Calu3 (cell line): ENCODE measurements around the gene LGALS16. TPM values are rescaled to one million over a fixed set of nuclear protein-coding genes. Genes with fewer than 3 reads are reported as not detected.

Source experiments
- BruUV-seq: library from RNA; stranded (reverse); fragments of 400-500 nt; replicated peaks from 2 replicates; lab custom pipeline; 2021; lab: Mats Ljungman, UMichigan
- CTCF ChIA-PET: fragments of 300-600 bp; sonication (Branson Sonifier 250); formaldehyde crosslinking; loops from one replicate; lab custom pipeline; 2022; ENCODE audit warnings: antibody characterized with exemption; lab: Charles Lee
- DNase-seq: peaks from one replicate; pipeline ENCODE4 v3.0.0; 2022
- H3K27ac Mint-ChIP-seq: one replicate; pipeline ENCODE4 v1.8.0; 2022; ENCODE audit warnings: mixed read lengths; ENCODE audit not compliant: unreplicated experiment
- H3K27me3 Mint-ChIP-seq: one replicate; pipeline ENCODE4 v1.8.0; 2022; ENCODE audit warnings: mixed read lengths; ENCODE audit not compliant: unreplicated experiment
- H3K36me3 Mint-ChIP-seq: one replicate; pipeline ENCODE4 v1.8.0; 2022; ENCODE audit warnings: mild to moderate bottlenecking, moderate library complexity, mixed read lengths; ENCODE audit not compliant: insufficient read depth, unreplicated experiment
- H3K4me1 Mint-ChIP-seq: one replicate; pipeline ENCODE4 v1.8.0; 2022; ENCODE audit warnings: mild to moderate bottlenecking, low read depth, mixed read lengths; ENCODE audit not compliant: unreplicated experiment
- H3K4me3 Mint-ChIP-seq: one replicate; pipeline ENCODE4 v1.8.0; 2022; ENCODE audit warnings: mild to moderate bottlenecking, low read depth, moderate library complexity, mixed read lengths; ENCODE audit not compliant: unreplicated experiment
- H3K9me3 Mint-ChIP-seq: one replicate; pipeline ENCODE4 v1.8.0; 2022; ENCODE audit warnings: low read depth, mixed read lengths; ENCODE audit not compliant: unreplicated experiment
- CTCF ChIP-seq: fragments of 200-600 bp; IDR thresholded peaks from one replicate; pipeline ENCODE4 v1.8.0; 2022; ENCODE audit warnings: antibody characterized with exemption; ENCODE audit not compliant: unreplicated experiment
- intact Hi-C: fragments of 100-400 bp; cut with micrococcal nuclease; formaldehyde crosslinking; loops from one replicate; pipeline ENCODE4 v1.10.0; 2022; ENCODE audit not compliant: unreplicated experiment
- total RNA-seq: library from RNA; stranded (reverse); gene quantifications from 2 replicates; pipeline ENCODE4 v1.2.3, GENCODE V29; 2022

LGALS16 gene
- total RNA-seq, 1 experiment from 2014 or later: not detected

- intact Hi-C loops: loop anchor here (5.0 to 10.0 kb wide), 2 partner anchors 91 to 231 kb away; partner anchors contain the start of gene SUPT5H
- Mint-ChIP-seq H3K4me3 (no peak overlapping the region), H3K27me3 (peaks cover 49% of the 10 kb centered on the region), H3K36me3 (no peaks in the 10 kb centered on the region), H3K4me1 (peaks cover 30% of the 10 kb centered on the region), H3K9me3 (no peaks in the 10 kb centered on the region), H3K27ac (no peak overlapping the region)
- no TSS peak for BruUV-seq
- CTCF ChIA-PET: interaction anchor here (0.5 kb wide), 1 partner anchor 14 kb away, joined by 5 read pairs; no protein-coding TSS in a partner anchor
- no peak for DNase-seq
- no peak for TF ChIP-seq CTCF
These were observed 20.3 kb downstream of the LGALS16 start for GRCh38 chr19:39676004-39676403.

- DNase-seq: peak; percentile 69
- Mint-ChIP-seq H3K9me3 (no peaks in the 10 kb centered on the region), H3K36me3 (no peaks in the 10 kb centered on the region), H3K4me3 (no peak overlapping the region), H3K27me3 (peaks cover 49% of the 10 kb centered on the region), H3K27ac (no peak overlapping the region), H3K4me1 (peaks cover 22% of the 10 kb centered on the region)
- no peak for TF ChIP-seq CTCF
- intact Hi-C loops: loop anchor here (1.0 to 10.0 kb wide), 3 partner anchors 43 to 233 kb away; partner anchors contain the start of gene SUPT5H
- CTCF ChIA-PET: interaction anchor here (1.2 to 1.4 kb wide), 2 partner anchors 91 to 164 kb away, joined by 3 read pairs; no protein-coding TSS in a partner anchor
- BruUV-seq: no TSS peak
These were observed 22.5 kb downstream of the LGALS16 start for GRCh38 chr19:39677961-39678889.

GRCh38 chr19:39679056-39679790 is 23.5 kb downstream of the LGALS16 start:
- no peak for TF ChIP-seq CTCF
- no peak overlapping the region for H3K27ac Mint-ChIP-seq
- H3K27me3 Mint-ChIP-seq: peaks cover 49% of the 10 kb centered on the region
- CTCF ChIA-PET: no interaction called here
- peaks cover 22% of the 10 kb centered on the region for H3K4me1 Mint-ChIP-seq
- intact Hi-C loops: loop anchor here (5.0 to 10.0 kb wide), 2 partner anchors 88 to 234 kb away; partner anchors contain the start of gene SUPT5H
- H3K4me3 Mint-ChIP-seq: no peak overlapping the region
- no TSS peak for BruUV-seq
- no peak for DNase-seq
- no peaks in the 10 kb centered on the region for H3K36me3 Mint-ChIP-seq
- no peaks in the 10 kb centered on the region for H3K9me3 Mint-ChIP-seq

- Mint-ChIP-seq H3K4me3 (no peak overlapping the region), H3K4me1 (peaks cover 22% of the 10 kb centered on the region), H3K9me3 (no peaks in the 10 kb centered on the region), H3K36me3 (no peaks in the 10 kb centered on the region), H3K27me3 (peaks cover 54% of the 10 kb centered on the region), H3K27ac (no peak overlapping the region)
- no peak for DNase-seq
- CTCF ChIA-PET: no interaction called here
- no peak for TF ChIP-seq CTCF
- BruUV-seq: no TSS peak
- intact Hi-C loops: loop anchor here (5.0 to 10.0 kb wide), 2 partner anchors 88 to 235 kb away; partner anchors contain the start of gene SUPT5H
These were observed 24.1 kb downstream of the LGALS16 start for GRCh38 chr19:39679791-39680168.
